ENCODE data around the gene TSPAN6. TPM values are rescaled to one million over a fixed set of nuclear protein-coding genes. Genes with fewer than 3 reads are reported as not detected.

The TSPAN6 gene
- polyA plus RNA-seq, 1 donor (not counting 4 experiments of a cell fraction or from before 2014, with no cell fraction given) = 24.3 TPM

- H3K9me3 ChIP-seq (ENCODE audit: control insufficient read depth, low read depth, low read length) = no peaks in the 10 kb centered on the region
- no peaks in the 10 kb centered on the region for H3K79me2 ChIP-seq (ENCODE audit: control insufficient read depth, insufficient read depth, low read length)
- no peaks in the 10 kb centered on the region for H4K20me1 ChIP-seq (ENCODE audit: control insufficient read depth, extremely low read depth, insufficient read depth, low read length)
- H3K4me3 ChIP-seq (ENCODE audit: control insufficient read depth in 2 of 3, extremely low read depth in 1 of 3, insufficient read depth in 2 of 3, low read depth in 1 of 3, low read length in 3 of 3) = no peak overlapping the region
- dilution Hi-C loops (cut with MboI; ENCODE audit: extremely low pct_ligation_motif_present, low sequenced_read_pairs) = no loop called here
- TF ChIP-seq EZH2 (IDR thresholded peaks at IDR 0.05; ENCODE audit: low read length) = no peak
- TF ChIP-seq, protein P1, sequence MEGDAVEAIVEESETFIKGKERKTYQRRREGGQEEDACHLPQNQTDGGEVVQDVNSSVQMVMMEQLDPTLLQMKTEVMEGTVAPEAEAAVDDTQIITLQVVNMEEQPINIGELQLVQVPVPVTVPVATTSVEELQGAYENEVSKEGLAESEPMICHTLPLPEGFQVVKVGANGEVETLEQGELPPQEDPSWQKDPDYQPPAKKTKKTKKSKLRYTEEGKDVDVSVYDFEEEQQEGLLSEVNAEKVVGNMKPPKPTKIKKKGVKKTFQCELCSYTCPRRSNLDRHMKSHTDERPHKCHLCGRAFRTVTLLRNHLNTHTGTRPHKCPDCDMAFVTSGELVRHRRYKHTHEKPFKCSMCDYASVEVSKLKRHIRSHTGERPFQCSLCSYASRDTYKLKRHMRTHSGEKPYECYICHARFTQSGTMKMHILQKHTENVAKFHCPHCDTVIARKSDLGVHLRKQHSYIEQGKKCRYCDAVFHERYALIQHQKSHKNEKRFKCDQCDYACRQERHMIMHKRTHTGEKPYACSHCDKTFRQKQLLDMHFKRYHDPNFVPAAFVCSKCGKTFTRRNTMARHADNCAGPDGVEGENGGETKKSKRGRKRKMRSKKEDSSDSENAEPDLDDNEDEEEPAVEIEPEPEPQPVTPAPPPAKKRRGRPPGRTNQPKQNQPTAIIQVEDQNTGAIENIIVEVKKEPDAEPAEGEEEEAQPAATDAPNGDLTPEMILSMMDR (optimal IDR thresholded peaks at IDR 0.05 in 1 of 3, IDR thresholded peaks at IDR 0.05 in 1 of 3, conservative IDR thresholded peaks at IDR 0.05 in 1 of 3; ENCODE audit: extremely low read depth in 1 of 3, insufficient read depth in 2 of 3, low read length in 3 of 3) = no peak
- DNase-seq (ENCODE audit: low read depth, low spot score) = no peak
- H2AFZ ChIP-seq (ENCODE audit: control insufficient read depth, low read length) = no peak overlapping the region
- no peak overlapping the region for H3K27ac ChIP-seq (ENCODE audit: control insufficient read depth, insufficient read depth, low read length)
- H3K4me2 ChIP-seq (ENCODE audit: control insufficient read depth, extremely low read depth, insufficient read depth, low read depth, low read length) = no peak overlapping the region
- FAIRE-seq = no peak
- no peaks in the 10 kb centered on the region for H3K4me1 ChIP-seq (ENCODE audit: control insufficient read depth, extremely low read depth, insufficient read depth, low read length)
- H3K9ac ChIP-seq (ENCODE audit: control insufficient read depth, extremely low read depth, insufficient read depth, low read length) = no peak overlapping the region
- no peaks in the 10 kb centered on the region for H3K9me1 ChIP-seq (ENCODE audit: control insufficient read depth, extremely low read depth, insufficient read depth, low read length)
- H3K36me3 ChIP-seq (ENCODE audit: control insufficient read depth in 2 of 2, extremely low read depth in 1 of 2, insufficient read depth in 2 of 2, low read length in 2 of 2) = no peaks in the 10 kb centered on the region
- no peaks in the 10 kb centered on the region for H3K27me3 ChIP-seq (ENCODE audit: control insufficient read depth, extremely low read depth, insufficient read depth, low read length)
These were observed 41.1 kb upstream of the TSPAN6 start for GRCh38 chrX:100677611-100678181.

DNA sequence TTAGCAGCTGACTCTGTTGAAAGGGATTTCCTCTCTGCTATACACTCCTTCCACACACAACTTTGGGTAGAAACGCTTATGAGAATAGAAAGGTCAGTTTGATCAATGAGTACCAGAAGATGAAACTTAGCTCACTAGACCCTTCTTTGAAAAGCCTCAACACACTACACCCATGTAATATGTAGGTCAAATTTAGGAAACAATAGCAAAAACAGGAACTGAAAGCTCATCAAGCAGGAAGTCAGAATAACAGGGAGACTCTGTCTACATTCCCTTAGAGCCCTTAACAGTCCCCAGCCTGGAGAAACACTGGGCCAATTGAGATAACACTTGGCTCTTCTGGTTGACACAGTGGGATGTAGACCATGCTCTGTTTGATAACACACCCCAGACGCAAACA is 38.1 kb upstream of the TSPAN6 start:
- Histone ChIP-seq H4K20me1 (ENCODE audit: control insufficient read depth, extremely low read depth, insufficient read depth, low read length) (no peaks in the 10 kb centered on the region), H2AFZ (ENCODE audit: control insufficient read depth, low read length) (no peak overlapping the region), H3K4me2 (ENCODE audit: control insufficient read depth, extremely low read depth, insufficient read depth, low read depth, low read length) (no peak overlapping the region), H3K9me3 (ENCODE audit: control insufficient read depth, low read depth, low read length) (no peaks in the 10 kb centered on the region), H3K4me1 (ENCODE audit: control insufficient read depth, extremely low read depth, insufficient read depth, low read length) (no peaks in the 10 kb centered on the region), H3K9ac (ENCODE audit: control insufficient read depth, extremely low read depth, insufficient read depth, low read length) (no peak overlapping the region), H3K27ac (ENCODE audit: control insufficient read depth, insufficient read depth, low read length) (no peak overlapping the region), H3K4me3 (ENCODE audit: control insufficient read depth in 2 of 3, extremely low read depth in 1 of 3, insufficient read depth in 2 of 3, low read depth in 1 of 3, low read length in 3 of 3) (no peak overlapping the region), H3K79me2 (ENCODE audit: control insufficient read depth, insufficient read depth, low read length) (no peaks in the 10 kb centered on the region), H3K36me3 (ENCODE audit: control insufficient read depth in 2 of 2, extremely low read depth in 1 of 2, insufficient read depth in 2 of 2, low read length in 2 of 2) (no peaks in the 10 kb centered on the region), H3K27me3 (ENCODE audit: control insufficient read depth, extremely low read depth, insufficient read depth, low read length) (no peaks in the 10 kb centered on the region), H3K9me1 (ENCODE audit: control insufficient read depth, extremely low read depth, insufficient read depth, low read length) (no peaks in the 10 kb centered on the region)
- dilution Hi-C loops (cut with MboI; ENCODE audit: extremely low pct_ligation_motif_present, low sequenced_read_pairs) = no loop called here
- no peak for FAIRE-seq
- TF ChIP-seq EZH2 (IDR thresholded peaks at IDR 0.05; ENCODE audit: low read length) = no peak
- no peak for DNase-seq (ENCODE audit: low read depth, low spot score)

GRCh38 chrX:100673397-100673953 is 36.9 kb upstream of the TSPAN6 start:
- H3K9me1 ChIP-seq (ENCODE audit: control insufficient read depth, extremely low read depth, insufficient read depth, low read length) = no peaks in the 10 kb centered on the region
- no peak for FAIRE-seq
- H4K20me1 ChIP-seq (ENCODE audit: control insufficient read depth, extremely low read depth, insufficient read depth, low read length) = no peaks in the 10 kb centered on the region
- H3K36me3 ChIP-seq (ENCODE audit: control insufficient read depth in 2 of 2, extremely low read depth in 1 of 2, insufficient read depth in 2 of 2, low read length in 2 of 2) = no peaks in the 10 kb centered on the region
- H3K4me1 ChIP-seq (ENCODE audit: control insufficient read depth, extremely low read depth, insufficient read depth, low read length) = no peaks in the 10 kb centered on the region
- no peak overlapping the region for H2AFZ ChIP-seq (ENCODE audit: control insufficient read depth, low read length)
- TF ChIP-seq, protein P1 (optimal IDR thresholded peaks at IDR 0.05 in 1 of 3, IDR thresholded peaks at IDR 0.05 in 1 of 3, conservative IDR thresholded peaks at IDR 0.05 in 1 of 3; ENCODE audit: extremely low read depth in 1 of 3, insufficient read depth in 2 of 3, low read length in 3 of 3) = no peak
- TF ChIP-seq EZH2 (IDR thresholded peaks at IDR 0.05; ENCODE audit: low read length) = no peak
- H3K27ac ChIP-seq (ENCODE audit: control insufficient read depth, insufficient read depth, low read length) = no peak overlapping the region
- no peaks in the 10 kb centered on the region for H3K79me2 ChIP-seq (ENCODE audit: control insufficient read depth, insufficient read depth, low read length)
- H3K9me3 ChIP-seq (ENCODE audit: control insufficient read depth, low read depth, low read length) = no peaks in the 10 kb centered on the region
- no peak overlapping the region for H3K4me2 ChIP-seq (ENCODE audit: control insufficient read depth, extremely low read depth, insufficient read depth, low read depth, low read length)
- no peak overlapping the region for H3K9ac ChIP-seq (ENCODE audit: control insufficient read depth, extremely low read depth, insufficient read depth, low read length)
- dilution Hi-C loops (cut with MboI; ENCODE audit: extremely low pct_ligation_motif_present, low sequenced_read_pairs) = no loop called here
- H3K27me3 ChIP-seq (ENCODE audit: control insufficient read depth, extremely low read depth, insufficient read depth, low read length) = no peaks in the 10 kb centered on the region
- no peak for DNase-seq (ENCODE audit: low read depth, low spot score)
- no peak overlapping the region for H3K4me3 ChIP-seq (ENCODE audit: control insufficient read depth in 2 of 3, extremely low read depth in 1 of 3, insufficient read depth in 2 of 3, low read depth in 1 of 3, low read length in 3 of 3)

All from keratinocyte (primary cell).